Astrocyte (in vitro differentiated cells and primary cell): ENCODE results near the gene CELF3.

ENCODE experiments used
- EZH2 ChIP-seq: IDR thresholded peaks from 2 replicates; pipeline ENCODE4 v1.6.1; 2012; ENCODE audit warnings: mild to moderate bottlenecking, low read length, inconsistent platforms; ENCODE audit not compliant: insufficient read depth
- TF ChIP-seq, protein P1 (sequence below): IDR thresholded peaks from 2 replicates; pipeline ENCODE4 v1.5.1; 2011; ENCODE audit warnings: low read depth, mild to moderate bottlenecking, inconsistent platforms, low read length, moderate library complexity; ENCODE audit not compliant: insufficient read depth

DNA sequence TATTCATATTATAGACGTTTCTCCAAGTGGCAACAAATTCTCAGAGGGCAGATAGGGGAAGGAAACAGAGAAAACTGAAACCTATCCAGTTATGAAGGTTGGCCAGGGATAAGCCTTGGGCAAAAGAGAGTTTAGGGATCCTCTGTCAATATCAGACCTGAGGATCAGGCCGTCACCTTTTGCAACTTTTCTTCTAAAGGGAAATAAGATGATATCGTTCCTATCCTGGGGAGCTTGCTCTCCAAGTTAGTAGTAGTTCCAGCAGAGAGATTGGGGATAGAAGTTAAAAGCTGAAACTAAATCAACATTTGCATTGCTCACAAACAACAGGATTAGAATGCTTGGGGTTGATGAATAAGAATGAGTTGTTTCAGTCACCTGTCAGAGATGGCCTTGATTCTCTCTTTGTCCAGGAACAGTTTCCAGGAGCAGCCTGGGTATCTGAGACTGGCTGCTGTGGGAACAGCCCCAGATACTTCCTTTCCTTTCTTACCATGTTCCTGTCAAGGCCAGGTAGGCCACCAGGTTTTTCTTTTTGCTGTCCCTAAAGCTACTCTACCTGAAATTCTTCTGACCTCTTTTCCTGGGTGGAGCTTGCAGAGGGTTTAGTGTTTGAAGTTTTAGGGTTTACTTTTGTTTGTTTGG is 7.2 kb upstream of the CELF3 start:
- TF ChIP-seq, protein P1, sequence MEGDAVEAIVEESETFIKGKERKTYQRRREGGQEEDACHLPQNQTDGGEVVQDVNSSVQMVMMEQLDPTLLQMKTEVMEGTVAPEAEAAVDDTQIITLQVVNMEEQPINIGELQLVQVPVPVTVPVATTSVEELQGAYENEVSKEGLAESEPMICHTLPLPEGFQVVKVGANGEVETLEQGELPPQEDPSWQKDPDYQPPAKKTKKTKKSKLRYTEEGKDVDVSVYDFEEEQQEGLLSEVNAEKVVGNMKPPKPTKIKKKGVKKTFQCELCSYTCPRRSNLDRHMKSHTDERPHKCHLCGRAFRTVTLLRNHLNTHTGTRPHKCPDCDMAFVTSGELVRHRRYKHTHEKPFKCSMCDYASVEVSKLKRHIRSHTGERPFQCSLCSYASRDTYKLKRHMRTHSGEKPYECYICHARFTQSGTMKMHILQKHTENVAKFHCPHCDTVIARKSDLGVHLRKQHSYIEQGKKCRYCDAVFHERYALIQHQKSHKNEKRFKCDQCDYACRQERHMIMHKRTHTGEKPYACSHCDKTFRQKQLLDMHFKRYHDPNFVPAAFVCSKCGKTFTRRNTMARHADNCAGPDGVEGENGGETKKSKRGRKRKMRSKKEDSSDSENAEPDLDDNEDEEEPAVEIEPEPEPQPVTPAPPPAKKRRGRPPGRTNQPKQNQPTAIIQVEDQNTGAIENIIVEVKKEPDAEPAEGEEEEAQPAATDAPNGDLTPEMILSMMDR, result no peak
- no peak for TF ChIP-seq EZH2
